HG03196 (cell line): ENCODE results near the gene LRP1B.
"Not testable (repeated sequence)": the region's sequence is repeated elsewhere in the genome, so short reads cannot be mapped to it uniquely, and the experiment has no call there.

Source experiments
- ATAC-seq: cut with Tn5 transposase; IDR thresholded peaks from one replicate; pipeline ENCODE4 v1.9.1; 2021; ENCODE audit not compliant: unreplicated experiment

LRP1B gene

GRCh38 chr2:141900826-141901225 lies 230.0 kb downstream of the LRP1B start:
- ATAC-seq, result no peak

- no peak for ATAC-seq
Observed at GRCh38 chr2:141899740-141900139, 231.1 kb downstream of the LRP1B start.

- no peak for ATAC-seq
Observed at GRCh38 chr2:141889788-141890187, 241.0 kb downstream of the LRP1B start.

GRCh38 chr2:141888987-141889555 lies 241.7 kb downstream of the LRP1B start:
- ATAC-seq, result no peak

GRCh38 chr2:141887363-141887762 lies 243.5 kb downstream of the LRP1B start:
- ATAC-seq, result no peak

GRCh38 chr2:141878016-141878415 lies 252.8 kb downstream of the LRP1B start:
- ATAC-seq, result no peak

- no peak for ATAC-seq
Observed at GRCh38 chr2:141871913-141872634, 258.7 kb downstream of the LRP1B start.

GRCh38 chr2:141869572-141869971 lies 261.2 kb downstream of the LRP1B start:
- no peak for ATAC-seq

- no peak for ATAC-seq
Observed at GRCh38 chr2:141863964-141864363, 266.9 kb downstream of the LRP1B start.

- ATAC-seq, result no peak
Observed at GRCh38 chr2:141856215-141856919, 274.4 kb downstream of the LRP1B start.

GRCh38 chr2:141848191-141848590 lies 282.6 kb downstream of the LRP1B start:
- ATAC-seq, result no peak

- ATAC-seq, result no peak
Observed at GRCh38 chr2:141844231-141844630, 286.6 kb downstream of the LRP1B start.

GRCh38 chr2:141835103-141835502 lies 295.7 kb downstream of the LRP1B start:
- ATAC-seq, result no peak

GRCh38 chr2:141828761-141829160 lies 302.1 kb downstream of the LRP1B start:
- ATAC-seq, result no peak

GRCh38 chr2:141824790-141825189 lies 306.0 kb downstream of the LRP1B start:
- ATAC-seq, result no peak

- no peak for ATAC-seq
Observed at GRCh38 chr2:141820893-141821292, 309.9 kb downstream of the LRP1B start.

GRCh38 chr2:141815320-141815719 lies 315.5 kb downstream of the LRP1B start:
- ATAC-seq, result not testable (repeated sequence)

GRCh38 chr2:141814150-141814549 lies 316.7 kb downstream of the LRP1B start:
- ATAC-seq, result no peak

- no peak for ATAC-seq
Observed at GRCh38 chr2:141810148-141810547, 320.7 kb downstream of the LRP1B start.

- ATAC-seq, result no peak
Observed at GRCh38 chr2:141806090-141806489, 324.7 kb downstream of the LRP1B start.

GRCh38 chr2:141805302-141805701 lies 325.5 kb downstream of the LRP1B start:
- ATAC-seq, result no peak

- ATAC-seq, result no peak
Observed at GRCh38 chr2:141796449-141796848, 334.4 kb downstream of the LRP1B start.
